ENCODE results near the gene UNK. TPM values are rescaled to one million over a fixed set of nuclear protein-coding genes. Genes with fewer than 3 reads are reported as not detected.
"Not testable (repeated sequence)": the region's sequence is repeated elsewhere in the genome, so short reads cannot be mapped to it uniquely, and the experiment has no call there.

UNK gene
- total RNA-seq, 1 experiment from 2014 or later, result 15.6 TPM

- DNase-seq (ENCODE audit: low read depth), result no peak
Measured at GRCh38 chr17:75773121-75773807, 11.3 kb upstream of the UNK start.

- DNase-seq (ENCODE audit: low read depth), result no peak
Measured at GRCh38 chr17:75773808-75774470, 10.7 kb upstream of the UNK start.

GRCh38 chr17:75774471-75774990 is 10.1 kb upstream of the UNK start:
- no peak for DNase-seq (ENCODE audit: low read depth)

GRCh38 chr17:75774991-75775668 is 9.5 kb upstream of the UNK start:
- peak; percentile 28 for DNase-seq (ENCODE audit: low read depth)

- no peak for DNase-seq (ENCODE audit: low read depth)
Measured at GRCh38 chr17:75776386-75777295, 8.0 kb upstream of the UNK start.

GRCh38 chr17:75777296-75777922 is 7.2 kb upstream of the UNK start:
- no peak for DNase-seq (ENCODE audit: low read depth)

- DNase-seq (ENCODE audit: low read depth), result not testable (repeated sequence)
Measured at GRCh38 chr17:75778066-75778860, 6.3 kb upstream of the UNK start.

GRCh38 chr17:75778861-75779249 is 5.8 kb upstream of the UNK start:
- no peak for DNase-seq (ENCODE audit: low read depth)

GRCh38 chr17:75779250-75779986 is 5.2 kb upstream of the UNK start:
- peak; percentile 99 for DNase-seq (ENCODE audit: low read depth)

GRCh38 chr17:75779987-75780889 is 4.4 kb upstream of the UNK start:
- no peak for DNase-seq (ENCODE audit: low read depth)

- peak; percentile 55 for DNase-seq (ENCODE audit: low read depth)
Measured at GRCh38 chr17:75783069-75783783, 1.4 kb upstream of the UNK start.

GRCh38 chr17:75783803-75784472 is 668 bp upstream of the UNK start:
- no peak for DNase-seq (ENCODE audit: low read depth)

- DNase-seq (ENCODE audit: low read depth), result peak; percentile 85
Measured at GRCh38 chr17:75785016-75785890, 647 bp downstream of the UNK start.

- no peak for DNase-seq (ENCODE audit: low read depth)
Measured at GRCh38 chr17:75791254-75791653, 6.6 kb downstream of the UNK start.

GRCh38 chr17:75793460-75793859 is 8.9 kb downstream of the UNK start:
- DNase-seq (ENCODE audit: low read depth), result no peak
